ENCODE measurements around the gene PHB1.

Gene PHB1

DNA sequence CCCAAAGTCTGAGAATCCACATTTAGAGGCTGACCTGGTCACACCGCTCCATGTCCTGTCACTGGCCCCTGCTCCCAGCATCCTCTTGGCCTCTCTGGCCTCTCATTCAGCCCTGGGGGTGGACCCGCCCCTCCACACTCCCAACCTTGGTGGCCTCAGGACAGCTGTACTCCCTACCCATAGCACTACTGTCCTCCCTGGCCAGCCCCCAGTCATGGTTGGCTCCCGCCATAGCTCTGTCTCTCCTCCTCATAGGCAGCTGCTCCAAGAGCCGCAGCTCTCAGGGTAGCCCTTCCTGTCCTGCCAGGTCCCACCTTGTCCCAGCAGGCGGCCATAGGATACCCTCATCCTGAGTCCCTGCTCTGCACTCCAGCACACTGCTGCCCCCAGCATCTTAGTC, 38.0 kb upstream of the PHB1 start:
- Histone ChIP-seq H3K4me1 (ENCODE audit: insufficient read depth, low read length, severe bottlenecking) (peaks cover 6% of the 10 kb centered on the region), H3K27ac (ENCODE audit: low read depth, low read length, poor library complexity, severe bottlenecking) (no peak overlapping the region), H3K9me3 (ENCODE audit: low read length) (no peaks in the 10 kb centered on the region), H3K9me2 (ENCODE audit: low read depth, low read length) (no peaks in the 10 kb centered on the region), H3K36me3 (ENCODE audit: insufficient read depth, low read length) (no peaks in the 10 kb centered on the region), H3K9ac (ENCODE audit: low read length) (no peak overlapping the region), H4K20me1 (ENCODE audit: insufficient read depth, low read length) (no peaks in the 10 kb centered on the region), H2AFZ (ENCODE audit: low read length) (no peak overlapping the region), H3F3A (ENCODE audit: insufficient read depth, low read length) (no peaks in the 10 kb centered on the region), H3K79me2 (ENCODE audit: insufficient read depth, low read length) (no peaks in the 10 kb centered on the region), H3K4me2 (ENCODE audit: low read length) (no peak overlapping the region), H3K27me3 (ENCODE audit: insufficient read depth, low read length) (peaks cover 16% of the 10 kb centered on the region), H3K4me3 (ENCODE audit: low read depth, low read length, poor library complexity, severe bottlenecking) (no peak overlapping the region)
- no peak for TF ChIP-seq EZH2 (IDR thresholded peaks at IDR 0.05; ENCODE audit: borderline replicate concordance, low read length)
- TF ChIP-seq, protein P1, sequence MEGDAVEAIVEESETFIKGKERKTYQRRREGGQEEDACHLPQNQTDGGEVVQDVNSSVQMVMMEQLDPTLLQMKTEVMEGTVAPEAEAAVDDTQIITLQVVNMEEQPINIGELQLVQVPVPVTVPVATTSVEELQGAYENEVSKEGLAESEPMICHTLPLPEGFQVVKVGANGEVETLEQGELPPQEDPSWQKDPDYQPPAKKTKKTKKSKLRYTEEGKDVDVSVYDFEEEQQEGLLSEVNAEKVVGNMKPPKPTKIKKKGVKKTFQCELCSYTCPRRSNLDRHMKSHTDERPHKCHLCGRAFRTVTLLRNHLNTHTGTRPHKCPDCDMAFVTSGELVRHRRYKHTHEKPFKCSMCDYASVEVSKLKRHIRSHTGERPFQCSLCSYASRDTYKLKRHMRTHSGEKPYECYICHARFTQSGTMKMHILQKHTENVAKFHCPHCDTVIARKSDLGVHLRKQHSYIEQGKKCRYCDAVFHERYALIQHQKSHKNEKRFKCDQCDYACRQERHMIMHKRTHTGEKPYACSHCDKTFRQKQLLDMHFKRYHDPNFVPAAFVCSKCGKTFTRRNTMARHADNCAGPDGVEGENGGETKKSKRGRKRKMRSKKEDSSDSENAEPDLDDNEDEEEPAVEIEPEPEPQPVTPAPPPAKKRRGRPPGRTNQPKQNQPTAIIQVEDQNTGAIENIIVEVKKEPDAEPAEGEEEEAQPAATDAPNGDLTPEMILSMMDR (IDR thresholded peaks at IDR 0.05; ENCODE audit: low read length): no peak

DNA sequence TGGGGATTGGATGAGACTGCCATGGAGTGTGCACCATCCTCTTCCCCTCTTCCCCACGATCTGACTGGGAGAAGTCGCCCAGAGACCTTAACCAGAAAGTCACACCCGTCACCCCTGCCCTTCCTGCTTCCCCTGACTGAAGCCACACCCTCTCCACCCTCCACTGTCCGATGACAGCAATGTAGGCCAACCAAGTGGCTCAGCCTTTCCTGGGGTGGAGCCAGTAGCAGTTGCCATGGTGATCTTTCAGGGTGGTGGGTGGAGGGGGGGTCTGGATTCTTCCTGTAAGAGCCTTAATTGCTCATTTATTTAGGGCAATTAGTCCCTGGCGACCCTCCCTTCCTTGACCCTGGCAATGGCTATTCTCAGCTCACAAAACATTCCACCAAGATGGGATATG, 37.5 kb upstream of the PHB1 start:
- Histone ChIP-seq H3K79me2 (ENCODE audit: insufficient read depth, low read length) (no peaks in the 10 kb centered on the region), H3K4me1 (ENCODE audit: insufficient read depth, low read length, severe bottlenecking) (peaks cover 6% of the 10 kb centered on the region), H3K27ac (ENCODE audit: low read depth, low read length, poor library complexity, severe bottlenecking) (no peak overlapping the region), H2AFZ (ENCODE audit: low read length) (no peak overlapping the region), H3K9me3 (ENCODE audit: low read length) (no peaks in the 10 kb centered on the region), H4K20me1 (ENCODE audit: insufficient read depth, low read length) (no peaks in the 10 kb centered on the region), H3K4me3 (ENCODE audit: low read depth, low read length, poor library complexity, severe bottlenecking) (no peak overlapping the region), H3K4me2 (ENCODE audit: low read length) (peak overlapping the region; percentile 36; the same call in 1 of the 2 replicates), H3K27me3 (ENCODE audit: insufficient read depth, low read length) (peaks cover 12% of the 10 kb centered on the region), H3K9ac (ENCODE audit: low read length) (no peak overlapping the region), H3K36me3 (ENCODE audit: insufficient read depth, low read length) (no peaks in the 10 kb centered on the region), H3K9me2 (ENCODE audit: low read depth, low read length) (no peaks in the 10 kb centered on the region), H3F3A (ENCODE audit: insufficient read depth, low read length) (no peaks in the 10 kb centered on the region)
- no peak for TF ChIP-seq EZH2 (IDR thresholded peaks at IDR 0.05; ENCODE audit: borderline replicate concordance, low read length)
- TF ChIP-seq, protein P1 (IDR thresholded peaks at IDR 0.05; ENCODE audit: low read length): no peak

DNA sequence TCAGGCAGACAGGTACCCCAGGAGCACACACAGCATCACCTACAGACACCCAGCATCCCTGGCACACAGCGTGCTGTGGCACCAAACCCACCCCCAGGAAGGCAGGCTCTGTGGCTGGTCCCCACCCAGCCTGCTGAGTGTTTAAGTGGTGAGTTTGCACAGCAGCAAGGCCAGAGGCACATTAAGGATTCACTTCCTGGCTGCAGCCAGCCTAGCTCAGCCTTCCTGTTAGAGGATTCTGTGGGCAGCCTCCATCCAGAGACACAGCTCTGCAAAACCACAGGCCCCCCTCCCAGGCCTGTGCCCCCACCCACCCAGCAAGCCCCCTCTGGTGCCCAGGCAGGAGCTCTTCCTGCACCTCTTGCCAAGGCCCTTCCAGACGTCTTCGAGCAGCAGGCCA, 36.1 kb upstream of the PHB1 start:
- Histone ChIP-seq H4K20me1 (ENCODE audit: insufficient read depth, low read length) (no peaks in the 10 kb centered on the region), H3K27ac (ENCODE audit: low read depth, low read length, poor library complexity, severe bottlenecking) (no peak overlapping the region), H3K79me2 (ENCODE audit: insufficient read depth, low read length) (no peaks in the 10 kb centered on the region), H3K9me2 (ENCODE audit: low read depth, low read length) (no peaks in the 10 kb centered on the region), H3K4me2 (ENCODE audit: low read length) (no peak overlapping the region), H3K27me3 (ENCODE audit: insufficient read depth, low read length) (peaks cover 10% of the 10 kb centered on the region), H2AFZ (ENCODE audit: low read length) (no peak overlapping the region), H3K9me3 (ENCODE audit: low read length) (no peaks in the 10 kb centered on the region), H3K9ac (ENCODE audit: low read length) (no peak overlapping the region), H3K36me3 (ENCODE audit: insufficient read depth, low read length) (no peaks in the 10 kb centered on the region), H3K4me3 (ENCODE audit: low read depth, low read length, poor library complexity, severe bottlenecking) (no peak overlapping the region), H3F3A (ENCODE audit: insufficient read depth, low read length) (no peaks in the 10 kb centered on the region), H3K4me1 (ENCODE audit: insufficient read depth, low read length, severe bottlenecking) (peaks cover 6% of the 10 kb centered on the region)
- TF ChIP-seq EZH2 (IDR thresholded peaks at IDR 0.05; ENCODE audit: borderline replicate concordance, low read length): no peak
- TF ChIP-seq, protein P1 (IDR thresholded peaks at IDR 0.05; ENCODE audit: low read length): no peak
